ENCODE measurements around the gene GID4.

The GID4 gene

DNA sequence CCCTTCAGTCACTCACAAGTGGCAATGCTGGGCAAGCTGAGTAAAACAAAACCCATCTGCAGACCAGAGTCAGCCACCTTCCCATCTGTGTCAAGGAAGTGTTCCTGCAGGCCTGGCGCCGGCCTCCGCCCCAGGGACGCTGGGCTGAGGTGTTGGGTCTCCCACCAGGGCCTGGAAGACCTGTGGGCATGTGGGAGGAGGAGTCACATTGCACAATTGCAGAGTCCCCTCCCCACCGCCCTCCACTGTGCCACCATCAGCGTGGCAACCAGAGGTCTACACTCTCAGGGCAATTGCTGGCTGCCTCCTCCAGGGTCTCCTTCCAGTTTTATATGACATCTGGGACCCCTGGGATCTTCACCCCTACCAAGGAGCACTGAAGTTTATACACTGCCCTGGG, 66.4 kb downstream of the GID4 start:
- DNase-seq: no peak

DNA sequence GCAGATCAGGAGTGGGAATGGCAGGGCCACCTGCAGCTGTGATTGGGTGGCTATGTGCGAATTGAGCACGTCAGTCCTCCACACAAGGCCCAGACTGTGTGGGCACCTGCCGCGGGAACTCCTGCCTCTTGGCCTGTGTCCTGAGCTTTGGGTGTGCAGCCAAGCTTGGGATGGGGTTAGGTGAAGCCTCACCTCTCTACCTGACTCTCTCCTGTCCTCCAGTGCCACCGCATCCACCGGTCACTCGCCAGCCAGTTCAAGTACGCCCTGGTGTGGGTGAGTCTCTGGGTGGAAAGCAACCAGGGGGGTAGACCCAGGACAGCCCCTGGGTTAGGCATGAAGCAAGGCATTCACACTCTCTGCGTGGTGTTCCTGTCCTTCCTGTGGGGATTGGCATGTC, 67.0 kb downstream of the GID4 start:
- no peak for DNase-seq

DNA sequence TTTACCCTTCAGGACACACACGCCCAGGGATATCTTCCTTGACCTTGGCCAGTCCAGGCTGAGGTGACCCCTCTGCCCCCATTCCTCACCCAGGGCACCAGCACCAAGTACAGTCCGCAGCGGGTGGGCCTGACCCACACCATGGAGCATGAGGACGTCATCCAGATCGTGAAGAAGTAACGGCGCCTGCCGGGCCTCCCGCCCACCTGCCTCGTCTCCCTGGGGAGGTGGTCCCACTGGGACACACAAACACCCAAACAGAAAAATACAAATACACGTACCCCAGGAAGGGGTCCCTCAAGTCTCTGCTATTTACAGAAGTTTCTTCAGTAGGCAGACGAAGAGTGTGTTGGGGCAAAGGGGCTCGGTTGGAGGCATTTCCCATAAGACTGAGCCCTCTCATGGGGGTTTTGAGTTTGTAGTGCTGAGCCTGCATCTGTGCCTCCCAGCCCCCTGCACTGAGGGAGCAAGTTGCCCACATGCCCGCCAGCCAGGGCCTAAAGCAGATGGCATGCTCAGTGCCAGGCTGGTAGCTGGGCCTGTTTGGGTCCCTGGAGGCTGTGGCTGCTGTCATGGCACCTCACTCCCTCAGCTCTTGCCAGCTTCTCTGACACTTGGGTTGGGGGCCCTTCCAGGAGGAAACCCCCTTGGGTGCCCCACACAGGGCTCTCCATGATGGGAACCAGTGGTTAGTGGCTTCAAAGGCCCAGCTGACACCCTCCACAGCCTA, 68.0 kb downstream of the GID4 start:
- no peak for DNase-seq

DNA sequence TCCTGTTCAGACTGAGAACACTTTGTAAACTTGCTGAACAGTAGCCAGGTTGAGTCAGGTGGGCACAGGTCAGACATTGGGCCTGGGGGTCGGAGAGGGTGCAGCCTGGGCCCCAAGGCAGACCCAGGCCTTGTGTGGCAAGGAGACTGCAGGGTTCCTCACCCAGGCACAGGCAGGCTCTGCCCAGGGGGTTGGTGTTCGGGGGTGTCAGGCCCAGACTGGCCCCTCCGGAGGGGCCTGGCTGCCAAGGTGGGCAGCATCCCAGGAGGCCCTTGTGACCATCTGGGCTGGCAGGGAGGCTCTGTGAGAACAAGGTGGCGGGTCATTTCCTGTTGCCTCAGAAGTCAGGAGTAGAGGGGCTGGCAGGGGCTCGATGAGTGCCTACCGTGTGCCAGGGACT, 68.8 kb downstream of the GID4 start:
- no peak for DNase-seq

DNA sequence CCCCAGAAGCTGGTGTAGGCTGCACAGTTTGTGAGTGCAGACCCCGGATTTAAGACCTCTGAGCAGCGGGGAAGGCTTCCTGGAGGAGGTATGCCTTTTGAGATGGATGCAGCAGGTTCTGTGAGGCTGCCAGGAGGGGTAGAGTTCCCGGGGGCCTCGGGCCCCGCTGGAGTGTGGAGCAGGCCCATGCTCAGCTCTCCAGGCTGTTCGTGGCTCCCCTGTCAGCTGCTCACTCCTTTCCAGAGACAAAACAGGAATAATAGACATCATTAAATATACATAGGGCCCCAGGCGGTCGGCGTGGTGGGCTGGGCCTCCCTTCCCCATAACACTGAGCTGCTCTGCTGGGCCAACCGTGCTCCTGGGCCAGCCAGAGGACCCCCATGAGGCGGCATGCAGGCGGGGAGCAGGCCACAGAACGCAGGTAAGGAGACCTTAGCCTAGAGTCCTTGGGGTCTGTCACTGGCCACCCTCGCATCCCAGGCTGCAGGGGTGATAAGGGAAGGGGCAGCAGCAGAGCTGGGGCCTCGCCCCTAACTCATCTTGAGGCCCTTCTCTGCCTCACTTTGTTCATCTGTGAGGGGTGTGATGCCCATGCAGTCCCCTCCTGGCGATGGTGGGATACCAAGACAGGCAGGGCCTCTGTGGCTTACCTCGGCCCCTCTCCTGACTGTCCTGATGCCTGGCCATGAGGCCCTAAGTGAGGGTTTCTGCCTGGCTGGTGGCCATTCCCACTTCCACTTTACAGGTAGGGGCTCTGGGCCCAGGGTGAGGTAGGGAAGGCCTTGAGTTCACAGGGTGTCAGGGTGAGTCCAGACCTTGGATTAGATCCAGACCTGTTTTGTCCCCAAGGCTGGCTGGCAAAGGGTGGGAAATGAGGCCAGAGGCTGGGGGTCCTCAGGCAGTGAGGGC, 69.4 kb downstream of the GID4 start, which contains the start of gene MYO15A:
Gene MYO15A (plus strand): TSS at position 356 of the 912 bp plus-strand sequence. CDS start 10,045 bp downstream, outside the sequence.
- DNase-seq: no peak

DNA sequence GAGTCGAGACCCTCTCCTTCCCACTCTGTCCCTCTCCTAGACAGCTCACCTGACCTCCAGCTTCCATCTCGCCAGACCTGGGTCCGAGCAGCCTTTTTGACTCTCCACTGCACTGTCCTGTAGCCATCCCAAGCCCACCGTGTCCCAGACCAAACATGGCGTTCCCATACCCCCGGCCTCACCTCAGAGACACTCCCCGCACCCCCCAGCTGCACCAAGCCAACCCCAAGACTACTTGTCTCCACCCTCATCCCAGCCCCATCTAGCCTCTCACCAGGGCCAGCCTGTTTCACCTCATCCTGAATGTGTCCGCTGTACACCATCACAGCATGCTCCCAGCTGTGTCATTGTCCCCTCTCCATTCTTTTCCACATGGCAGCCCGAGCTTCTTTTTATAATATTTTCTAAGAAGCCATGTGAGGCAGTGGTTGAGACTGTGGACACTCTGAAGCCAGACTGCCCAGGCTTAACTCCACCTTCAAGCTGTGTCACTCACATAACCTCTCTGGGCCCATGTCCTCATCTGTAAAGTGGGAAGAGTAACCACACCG, 70.8 kb downstream of the GID4 start:
- no peak for DNase-seq

DNA sequence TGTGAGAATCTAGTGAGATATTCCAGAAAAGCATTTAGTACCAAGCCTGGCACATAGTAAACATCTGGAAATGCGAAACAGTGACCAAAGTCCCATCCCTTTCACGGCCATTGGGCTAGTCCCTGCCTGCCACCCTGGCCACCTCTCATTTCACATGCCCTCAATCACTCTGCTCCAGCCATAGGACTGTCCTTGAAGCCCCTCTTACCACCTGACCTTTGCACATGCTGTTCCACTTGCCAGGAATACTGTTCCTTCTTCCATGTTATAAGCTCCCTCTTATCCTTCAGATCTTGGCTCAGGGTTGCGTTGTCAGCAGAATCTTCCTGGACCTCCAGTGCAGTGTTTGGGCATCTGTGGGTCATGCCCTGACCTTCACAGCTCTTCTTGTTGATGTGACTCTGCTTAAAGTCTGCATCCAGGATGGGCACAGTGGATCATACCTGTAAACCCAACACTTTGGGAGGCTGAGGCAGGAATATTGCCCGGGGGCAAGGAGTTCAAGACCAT, 71.5 kb downstream of the GID4 start:
- DNase-seq: no peak

DNA sequence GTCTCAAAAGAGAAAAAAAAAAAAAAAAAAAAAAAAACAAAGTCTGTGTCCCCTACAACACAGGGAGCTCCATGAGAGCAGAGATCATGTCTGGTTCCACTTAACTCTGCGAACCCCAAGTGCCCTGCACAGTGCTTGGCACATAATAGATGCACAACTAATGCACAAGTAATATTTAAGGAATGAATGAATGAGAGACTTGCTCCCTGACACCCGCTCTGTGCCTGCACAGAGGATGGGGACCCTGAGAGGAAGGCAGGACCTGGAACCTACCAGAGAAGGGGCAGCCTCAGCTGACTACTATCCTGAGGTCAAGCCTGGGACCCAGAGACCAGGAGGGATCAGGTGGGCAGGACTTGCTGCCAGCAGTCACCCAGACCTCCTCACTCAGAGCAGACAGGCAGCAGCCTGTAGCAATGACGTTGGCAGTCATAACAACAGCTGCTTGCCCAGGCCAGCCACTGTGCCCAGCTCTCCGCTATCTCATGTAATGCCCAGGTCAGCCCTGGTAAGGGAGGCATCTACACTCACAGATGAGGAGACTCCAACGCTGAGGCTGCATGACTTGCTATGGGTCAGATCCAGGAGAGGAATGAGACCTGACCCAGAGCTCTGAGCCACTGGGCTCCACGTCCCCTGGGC, 72.2 kb downstream of the GID4 start:
- no peak for DNase-seq

DNA sequence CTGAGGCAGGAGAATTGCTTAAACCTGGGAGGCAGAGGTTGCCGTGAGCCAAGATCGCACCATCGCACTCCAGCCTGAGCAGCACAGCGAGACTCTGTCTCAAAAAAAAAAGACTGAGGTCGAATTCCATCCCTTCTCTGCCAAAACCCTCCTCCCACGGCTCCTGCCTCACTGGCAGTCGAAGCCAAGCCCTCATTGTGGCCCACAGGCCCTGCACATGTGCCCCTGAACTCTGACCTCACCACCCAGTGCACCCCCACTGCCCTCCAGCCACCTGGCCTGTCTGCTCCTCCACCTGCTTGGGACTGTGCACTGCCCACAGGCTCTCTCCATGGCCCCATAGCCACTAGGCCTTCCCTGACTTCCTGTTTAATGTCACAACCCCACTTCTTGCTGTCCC, 76.3 kb downstream of the GID4 start:
- no peak for DNase-seq

DNA sequence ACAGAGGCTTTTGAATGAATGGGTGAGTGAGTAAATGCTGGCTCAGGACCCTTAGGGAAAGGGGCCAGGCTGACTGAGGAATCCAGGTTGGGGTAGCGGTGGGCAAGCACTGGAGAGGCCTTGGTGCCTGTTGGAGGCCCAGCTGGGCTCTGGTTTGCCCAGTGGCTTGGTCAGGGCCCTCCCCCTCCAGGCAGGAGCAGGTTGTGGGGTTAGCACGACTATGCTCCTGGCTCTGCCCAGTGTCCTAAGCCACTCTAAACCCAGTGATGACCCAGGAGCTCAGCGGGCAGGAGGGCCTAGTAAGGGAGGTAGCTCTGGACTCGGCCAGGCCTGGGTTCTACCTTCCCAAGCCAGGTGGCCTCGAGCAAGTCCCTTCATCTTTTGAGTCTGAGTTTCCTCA, 76.9 kb downstream of the GID4 start:
- no peak for DNase-seq

DNA sequence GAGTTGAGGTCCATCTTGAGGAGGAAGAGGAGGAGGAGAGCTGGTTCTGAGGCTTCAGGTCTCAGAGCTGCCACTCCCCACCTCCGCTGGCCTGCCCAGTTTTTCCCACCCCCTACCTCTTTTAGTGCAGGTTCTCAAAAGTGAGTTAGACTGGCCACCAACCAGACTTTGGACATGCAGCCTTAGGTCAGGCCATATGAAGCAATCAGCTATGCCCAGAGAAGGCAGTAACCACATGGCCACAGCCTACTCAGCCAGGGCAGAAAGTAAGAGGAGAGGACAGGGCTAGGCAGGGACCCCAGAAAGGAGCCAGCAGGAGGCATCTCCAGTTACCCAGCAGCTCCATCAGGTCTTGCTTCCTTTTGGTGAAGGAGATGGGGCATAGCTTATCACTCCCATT, 78.3 kb downstream of the GID4 start:
- DNase-seq: no peak

All from NCI-H446 treated with DMSO at 0.1 percent for 48 hours (cell line).